GM12878 (cell line): ENCODE results near the gene MEF2C. TPM values are rescaled to one million over a fixed set of nuclear protein-coding genes. Genes with fewer than 3 reads are reported as not detected.
A peak's percentile ranks its signal among the peaks of the same experiment; 100 is the strongest.

Experiments used
- ATAC-seq: fragments of 200-7000 bp; cut with Tn5 transposase; 3 replicates; pipeline ENCODE4 v1.9.1; 2020; ENCODE audit warnings: mild to moderate bottlenecking, moderate library complexity
- BruUV-seq: library from RNA; stranded (reverse); fragments of 400-500 nt; replicated peaks from 2 replicates; lab custom pipeline; 2021; lab: Mats Ljungman, UMichigan
- CTCF ChIA-PET: fragments of 300-600 bp; sonication (Branson Sonifier 250); formaldehyde crosslinking; extraction: SDS; loops from one replicate; lab custom pipeline; 2021; ENCODE audit warnings: inconsistent platforms; lab: Yijun Ruan, JAX
- POLR2A ChIA-PET: fragments of 350-600 bp; formaldehyde crosslinking; extraction: SDS; loops from one replicate; lab custom pipeline; 2021; ENCODE audit warnings: inconsistent platforms; lab: Charles Lee
- RAD21 ChIA-PET: fragments of 300-600 bp; sonication (Branson Sonifier 250); formaldehyde crosslinking; loops from one replicate; lab custom pipeline; 2023; ENCODE audit warnings: antibody characterized with exemption; ENCODE audit not compliant: unreplicated experiment; lab: Charles Lee
- SMC1A ChIA-PET: fragments of 300-600 bp; sonication (Branson Sonifier 250); formaldehyde crosslinking; loops from one replicate; lab custom pipeline; 2023; ENCODE audit not compliant: unreplicated experiment, uncharacterized antibody; lab: Charles Lee
- DNase-seq: peaks from one replicate; pipeline ENCODE4 v3.0.0-alpha.2; 2011; ENCODE audit warnings: low read depth, low spot score
- FAIRE-seq: peaks from 3 replicates; lab custom pipeline; 2011; peaks lifted over from hg19 to GRCh38; lab: Jason Lieb, UNC
- H2AFZ ChIP-seq: 2 replicates; pipeline ENCODE4 v1.6.0; 2011; ENCODE audit warnings: low read depth, low read length, control low read depth; ENCODE audit not compliant: control insufficient read depth
- H3K27ac ChIP-seq: 2 replicates; pipeline ENCODE4 v1.5.1; 2011; ENCODE audit warnings: control low read depth; ENCODE audit not compliant: control insufficient read depth, insufficient read depth
- H3K27me3 ChIP-seq, 2 experiments: replicated peaks in 1 of 2; 2 replicates each; pipeline versions ENCODE4 v1.6.0 to v1.6.1; 2011; ENCODE audit warnings: low read length in 1 of 2; ENCODE audit not compliant: control insufficient read depth in 2 of 2, insufficient read depth in 2 of 2
- H3K36me3 ChIP-seq, 2 experiments: 2 replicates each; pipeline ENCODE4 v1.5.1; 2011; ENCODE audit warnings: low read length in 1 of 2; ENCODE audit not compliant: control insufficient read depth in 2 of 2, insufficient read depth in 2 of 2
- H3K4me1 ChIP-seq: 2 replicates; pipeline ENCODE4 v1.6.1; 2011; ENCODE audit warnings: mild to moderate bottlenecking, low read length, moderate library complexity, mixed read lengths; ENCODE audit not compliant: control insufficient read depth, insufficient read depth
- H3K4me2 ChIP-seq: 2 replicates; pipeline ENCODE4 v1.6.0; 2011; ENCODE audit warnings: control low read depth; ENCODE audit not compliant: control insufficient read depth, insufficient read depth
- H3K4me3 ChIP-seq: fragments of 200-600 bp; sonication (generic); 2 replicates; pipeline ENCODE4 v1.5.1; 2016
- H3K79me2 ChIP-seq: 2 replicates; pipeline ENCODE4 v1.6.0; 2011; ENCODE audit warnings: low read length; ENCODE audit not compliant: control insufficient read depth, insufficient read depth
- H3K9ac ChIP-seq: 2 replicates; pipeline ENCODE4 v1.8.0; 2011; ENCODE audit warnings: low read length, control low read depth, mixed read lengths; ENCODE audit not compliant: control insufficient read depth, insufficient read depth
- H3K9me3 ChIP-seq: replicated peaks from 3 replicates; pipeline ENCODE4 v1.5.1; 2011; ENCODE audit warnings: mild to moderate bottlenecking, low read length; ENCODE audit not compliant: control insufficient read depth, insufficient read depth
- H4K20me1 ChIP-seq: 2 replicates; pipeline ENCODE4 v1.6.0; 2011; ENCODE audit not compliant: control insufficient read depth, insufficient read depth
- CBFB ChIP-seq: IDR thresholded peaks from 2 replicates; pipeline ENCODE4 v1.6.1; 2016; ENCODE audit warnings: antibody characterized with exemption, low read depth
- CHD1 ChIP-seq: IDR thresholded peaks from 2 replicates; pipeline ENCODE4 v1.6.1; 2012; ENCODE audit warnings: low read depth, low read length, improper control_type of control experiment
- CHD2 ChIP-seq: IDR thresholded peaks from 2 replicates; pipeline ENCODE4 v1.6.1; 2011; ENCODE audit warnings: low read depth, low read length, improper control_type of control experiment, borderline replicate concordance
- E2F8 ChIP-seq: fragments of 450-650 bp; IDR thresholded peaks from 2 replicates; pipeline ENCODE4 v1.6.1; 2018; ENCODE audit warnings: mild to moderate bottlenecking, low read depth, moderate library complexity; ENCODE audit not compliant: partially characterized antibody
- ESRRA ChIP-seq: IDR thresholded peaks from 2 replicates; pipeline ENCODE4 v1.6.1; 2012; ENCODE audit warnings: mild to moderate bottlenecking, low read length, improper control_type of control experiment
- GATAD2B ChIP-seq: fragments of 450-650 bp; conservative IDR thresholded peaks from 2 replicates; pipeline ENCODE4 v1.6.1; 2017; ENCODE audit warnings: low read depth, mild to moderate bottlenecking, moderate library complexity
- MYC ChIP-seq: IDR thresholded peaks from 2 replicates; pipeline ENCODE4 v1.6.1; 2011; ENCODE audit warnings: mild to moderate bottlenecking, low read length, moderate library complexity, inconsistent platforms; ENCODE audit not compliant: insufficient read depth, insufficient replicate concordance, insufficient read length, severe bottlenecking
- NBN ChIP-seq: fragments of 450-650 bp; IDR thresholded peaks from 2 replicates; pipeline ENCODE4 v1.6.1; 2016
- NFIC ChIP-seq: IDR thresholded peaks from 2 replicates; pipeline ENCODE4 v1.6.1; 2012; ENCODE audit warnings: low read depth, mild to moderate bottlenecking, inconsistent platforms, low read length, moderate library complexity
- NFYB ChIP-seq: IDR thresholded peaks from 2 replicates; pipeline ENCODE4 v1.6.1; 2011; ENCODE audit warnings: low read depth, mild to moderate bottlenecking, low read length, improper control_type of control experiment, moderate library complexity; ENCODE audit not compliant: insufficient read depth
- NR2C2 ChIP-seq: IDR thresholded peaks from 2 replicates; pipeline ENCODE4 v1.6.1; 2011; ENCODE audit warnings: borderline replicate concordance, low read depth; ENCODE audit not compliant: control insufficient read depth, insufficient read length
- POU2F2 ChIP-seq: IDR thresholded peaks from 3 replicates; pipeline ENCODE4 v1.6.1; 2011; ENCODE audit warnings: low read depth, mild to moderate bottlenecking, low read length, borderline replicate concordance
- RAD21 ChIP-seq: IDR thresholded peaks from 2 replicates; pipeline ENCODE4 v1.6.1; 2011; ENCODE audit warnings: mild to moderate bottlenecking, low read depth, low read length, moderate library complexity; ENCODE audit not compliant: insufficient read depth
- SMAD1 ChIP-seq: fragments of 450-650 bp; IDR thresholded peaks from 2 replicates; pipeline ENCODE4 v1.6.1; 2018; ENCODE audit warnings: mild to moderate bottlenecking, low read depth; ENCODE audit not compliant: partially characterized antibody
- TAF1 ChIP-seq: IDR thresholded peaks from 2 replicates; pipeline ENCODE4 v1.6.1; 2011; ENCODE audit warnings: mild to moderate bottlenecking, low read depth, low read length, borderline replicate concordance
- ZNF24 ChIP-seq: fragments of 450-650 bp; IDR thresholded peaks from 2 replicates; pipeline ENCODE4 v1.6.1; 2017; ENCODE audit warnings: antibody characterized with exemption, mild to moderate bottlenecking
- ZZZ3 ChIP-seq: IDR thresholded peaks from 2 replicates; pipeline ENCODE4 v1.6.1; 2011; ENCODE audit warnings: low read depth; ENCODE audit not compliant: control insufficient read depth, insufficient read length
- WGBS: methylation state at CpG from one replicate; pipeline ENCODE4 v1.1.6; 2016; ENCODE audit warnings: low lambda C conversion rate; ENCODE audit not compliant: insufficient replicate concordance, insufficient coverage; ENCODE audit errors: missing lambda C conversion rate; 5-methylcytosine and 5-hydroxymethylcytosine counted together
- in situ Hi-C: fragments of 300-500 bp; cut with MboI; formaldehyde crosslinking; loops from 9 replicates; pipeline ENCODE4 v1.14.3; 2018; ENCODE audit warnings: mixed read lengths
- intact Hi-C: fragments of 100-400 bp; cut with micrococcal nuclease; formaldehyde crosslinking; loops from one replicate; pipeline ENCODE4 v1.14.2; 2022; ENCODE audit not compliant: unreplicated experiment
- polyA plus RNA-seq, 11 experiments: library from polyadenylated mRNA; depleted of rRNA in 4 of 11; unstranded in 6 of 11; stranded (reverse) in 5 of 11; fragments of >200 nt; fragmentation: Nextera tagmentation in 4 of 11; fragmentation: Illumina TruSeq in 1 of 11; extraction: Ambion mirVana in 4 of 11; extraction: Trizol in 1 of 11; gene quantifications; 1 replicate in 1 of 11; 2 replicates in 10 of 11; pipeline versions ENCODE4 v1.2.1 to v1.2.3, GENCODE V29; 2011 to 2016; ENCODE audit warnings: inconsistent platforms in 2 of 11, missing spikeins in 2 of 11, low read depth in 1 of 11
- total RNA-seq, 4 experiments: library from RNA; depleted of rRNA in 3 of 4; stranded (reverse); fragments of >200 nt in 3 of 4; fragmentation: Illumina TruSeq in 1 of 4; extraction: Trizol in 1 of 4; gene quantifications; 2 replicates each; pipeline versions ENCODE4 v1.2.1 to v1.2.3, GENCODE V29; 2013 to 2021

The MEF2C gene
- total and polyA plus RNA-seq, 10 of the 15 experiments (the other 5 are each of a cell fraction or from before 2014, with no cell fraction given), result 104 to 225 (median 180) TPM

- no peak for TF ChIP-seq GATAD2B
Measured at GRCh38 chr5:88758591-88758990, 124.4 kb downstream of the MEF2C start (continued).

- Histone ChIP-seq H3K79me2 (peaks cover 6% of the 10 kb centered on the region), H3K36me3 (peaks cover 2 to 57% of the 10 kb centered on the region in 2 experiments)
- 87% methylated on average over 5 of the region's 5 CpGs for WGBS
Measured at GRCh38 chr5:88758184-88758583, 124.8 kb downstream of the MEF2C start.

GRCh38 chr5:88756953-88757352 lies 126.0 kb downstream of the MEF2C start:
- intact Hi-C loops, result no loop called here
- in situ Hi-C loops, result no loop called here
- ChIA-PET RAD21 (interaction anchor here (0.6 to 2.0 kb wide), 4 partner anchors 11 to 61 kb away, joined by 3 to 7 read pairs (median 3); no protein-coding TSS in a partner anchor), CTCF (interaction anchor here (0.7 to 1.3 kb wide), 4 partner anchors 11 to 62 kb away, joined by 3 to 5 read pairs (median 4); no protein-coding TSS in a partner anchor), POLR2A (interaction anchor here (1.0 to 1.5 kb wide), 2 partner anchors 17 to 62 kb away, joined by 3 read pairs; no protein-coding TSS in a partner anchor), SMC1A (interaction anchor here (0.6 to 5.5 kb wide), 13 partner anchors 10 to 546 kb away, joined by 3 to 30 read pairs (median 4); no protein-coding TSS in a partner anchor)
- Histone ChIP-seq H2AFZ (no peak overlapping the region), H4K20me1 (no peaks in the 10 kb centered on the region), H3K79me2 (peaks cover 5% of the 10 kb centered on the region), H3K4me1 (peaks cover 4% of the 10 kb centered on the region; the same call in 1 of the 2 replicates), H3K27me3 (no peaks in the 10 kb centered on the region), H3K4me2 (no peak overlapping the region), H3K36me3 (peaks cover 2 to 69% of the 10 kb centered on the region in 2 experiments), H3K9ac (no peak overlapping the region), H3K9me3 (peaks cover 7% of the 10 kb centered on the region), H3K27ac (no peak overlapping the region), H3K4me3 (no peak overlapping the region)
- no peak for FAIRE-seq
- DNase-seq, result no peak
- 32% methylated on average over 3 of the region's 3 CpGs for WGBS
- no TSS peak for BruUV-seq
- peak; percentile 77 for ATAC-seq
- TF ChIP-seq CHD1 (no peak), CBFB (no peak), NFYB (no peak), MYC (no peak), E2F8 (no peak), POU2F2 (no peak), ZNF24 (no peak), TAF1 (no peak), NR2C2 (no peak)

More at GRCh38 chr5:88758184-88758583, 124.8 kb downstream of the MEF2C start:
- FAIRE-seq, result no peak
- no peak overlapping the region for H3K4me2 ChIP-seq
- in situ Hi-C loops, result no loop called here
- ChIA-PET CTCF (no interaction called here), RAD21 (no interaction called here), SMC1A (interaction anchor here (2.2 to 5.5 kb wide), 2 partner anchors 11 to 30 kb away, joined by 5 to 30 read pairs; no protein-coding TSS in a partner anchor), POLR2A (no interaction called here)
- H3K4me3 ChIP-seq, result no peak overlapping the region
- no peak for DNase-seq
- H3K9ac ChIP-seq, result no peak overlapping the region
- H3K27ac ChIP-seq, result no peak overlapping the region
- no peaks in the 10 kb centered on the region for H3K27me3 ChIP-seq
- TF ChIP-seq NFIC (no peak), RAD21 (no peak), CHD2 (no peak), NBN (no peak), ESRRA (no peak), SMAD1 (no peak), ZZZ3 (no peak)
- ATAC-seq, result no peak
- H4K20me1 ChIP-seq, result no peaks in the 10 kb centered on the region
- BruUV-seq, result no TSS peak
- intact Hi-C loops, result no loop called here
- H3K4me1 ChIP-seq, result peaks cover 11% of the 10 kb centered on the region; the same call in 1 of the 2 replicates
- H2AFZ ChIP-seq, result no peak overlapping the region
- peaks cover 7% of the 10 kb centered on the region for H3K9me3 ChIP-seq
